ENCODE measurements around the gene GRID1. TPM values are rescaled to one million over a fixed set of nuclear protein-coding genes. Genes with fewer than 3 reads are reported as not detected.

The GRID1 gene
- total RNA-seq, 1 donor from 2014 or later = 0.22 TPM

DNA sequence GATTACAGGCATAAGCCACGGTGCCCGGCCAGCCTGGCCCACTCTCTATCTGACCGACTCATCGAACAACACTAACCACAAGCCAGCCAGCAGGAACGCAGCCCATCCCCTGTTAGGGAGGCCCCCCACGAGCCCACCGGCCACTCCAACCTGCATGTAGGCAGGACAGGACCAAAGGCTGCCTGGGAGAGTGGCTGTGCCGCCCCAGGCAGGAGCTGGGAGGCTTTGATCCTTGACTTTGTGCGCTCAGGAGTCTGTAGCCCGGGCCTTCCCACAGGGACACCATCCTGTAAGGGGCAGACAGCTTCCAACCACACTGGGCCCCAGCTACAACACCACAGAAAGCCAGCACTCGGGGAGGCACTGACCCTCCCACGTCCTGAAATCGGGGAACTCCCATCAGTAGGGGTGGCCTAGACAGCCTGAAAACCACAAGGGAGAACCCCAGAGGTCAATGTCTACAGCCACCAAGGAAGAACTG is 29.4 kb downstream of the GRID1 start:
- H3K9me3 Mint-ChIP-seq (ENCODE audit: low read depth) = no peaks in the 10 kb centered on the region
- H3K27ac Mint-ChIP-seq = no peak overlapping the region
- H3K4me1 Mint-ChIP-seq (ENCODE audit: low read depth) = peaks cover 2% of the 10 kb centered on the region
- no peak overlapping the region for H3K4me3 Mint-ChIP-seq (ENCODE audit: low read depth)
- DNase-seq (ENCODE audit: low spot score, unreplicated experiment) = no peak
- H3K36me3 Mint-ChIP-seq (ENCODE audit: insufficient read depth) = no peaks in the 10 kb centered on the region
- TF ChIP-seq CTCF (IDR thresholded peaks at IDR 0.05; ENCODE audit: unreplicated experiment) = no peak
- H3K27me3 Mint-ChIP-seq = peaks cover 23% of the 10 kb centered on the region

DNA sequence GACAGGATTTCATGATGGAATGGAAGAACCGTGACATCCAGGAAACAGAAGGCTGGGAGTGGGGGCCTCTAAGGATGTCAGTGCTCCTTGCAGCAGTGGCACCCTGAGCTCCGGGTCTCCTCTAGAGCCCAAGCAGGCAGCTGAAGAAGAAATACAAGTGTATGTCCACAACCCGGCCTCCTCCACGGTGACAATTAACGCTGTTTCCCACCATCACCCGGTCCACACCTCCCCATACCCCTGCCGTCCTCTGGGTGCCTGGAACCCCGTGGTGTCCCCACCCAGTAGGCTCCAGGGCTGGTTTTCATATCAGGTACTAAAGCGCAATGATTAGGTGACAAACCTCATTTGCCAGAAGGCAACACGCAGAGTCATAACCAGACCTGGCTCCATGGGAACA is 30.3 kb downstream of the GRID1 start:
- no peak for TF ChIP-seq CTCF (IDR thresholded peaks at IDR 0.05; ENCODE audit: unreplicated experiment)
- H3K4me3 Mint-ChIP-seq (ENCODE audit: low read depth) = no peak overlapping the region
- no peaks in the 10 kb centered on the region for H3K9me3 Mint-ChIP-seq (ENCODE audit: low read depth)
- peaks cover 2% of the 10 kb centered on the region for H3K4me1 Mint-ChIP-seq (ENCODE audit: low read depth)
- no peak overlapping the region for H3K27ac Mint-ChIP-seq
- H3K27me3 Mint-ChIP-seq = peaks cover 23% of the 10 kb centered on the region
- no peaks in the 10 kb centered on the region for H3K36me3 Mint-ChIP-seq (ENCODE audit: insufficient read depth)
- DNase-seq (ENCODE audit: low spot score, unreplicated experiment) = no peak

DNA sequence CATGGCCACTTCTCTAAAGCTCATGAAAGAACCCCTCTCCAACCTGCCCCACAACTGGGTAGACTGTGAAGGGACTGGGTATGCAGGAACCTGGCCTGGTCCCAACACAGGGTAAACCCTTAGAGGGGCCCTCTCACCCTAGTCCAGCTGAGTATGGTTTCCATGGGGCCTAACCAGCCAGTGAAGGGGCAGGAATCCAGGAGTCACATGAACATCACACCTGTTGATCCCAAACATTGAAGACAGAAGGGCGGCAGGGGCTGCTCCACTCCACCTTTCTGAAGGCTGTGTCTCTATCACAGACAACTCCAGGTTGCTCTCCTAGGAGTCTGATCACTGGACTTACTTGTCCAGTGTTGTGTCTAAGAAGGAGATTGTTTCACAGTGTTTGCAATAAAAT is 30.8 kb downstream of the GRID1 start:
- no peaks in the 10 kb centered on the region for H3K9me3 Mint-ChIP-seq (ENCODE audit: low read depth)
- H3K4me3 Mint-ChIP-seq (ENCODE audit: low read depth) = no peak overlapping the region
- H3K4me1 Mint-ChIP-seq (ENCODE audit: low read depth) = peaks cover 2% of the 10 kb centered on the region
- no peak for TF ChIP-seq CTCF (IDR thresholded peaks at IDR 0.05; ENCODE audit: unreplicated experiment)
- H3K36me3 Mint-ChIP-seq (ENCODE audit: insufficient read depth) = no peaks in the 10 kb centered on the region
- no peak overlapping the region for H3K27ac Mint-ChIP-seq
- H3K27me3 Mint-ChIP-seq = peaks cover 20% of the 10 kb centered on the region
- DNase-seq (ENCODE audit: low spot score, unreplicated experiment) = no peak

GRCh38 chr10:86335257-86335656 is 31.3 kb downstream of the GRID1 start:
- no peak for DNase-seq (ENCODE audit: low spot score, unreplicated experiment)
- peaks cover 16% of the 10 kb centered on the region for H3K27me3 Mint-ChIP-seq
- no peaks in the 10 kb centered on the region for H3K36me3 Mint-ChIP-seq (ENCODE audit: insufficient read depth)
- no peaks in the 10 kb centered on the region for H3K4me1 Mint-ChIP-seq (ENCODE audit: low read depth)
- H3K27ac Mint-ChIP-seq = no peak overlapping the region
- H3K4me3 Mint-ChIP-seq (ENCODE audit: low read depth) = no peak overlapping the region
- TF ChIP-seq CTCF (IDR thresholded peaks at IDR 0.05; ENCODE audit: unreplicated experiment) = no peak
- no peaks in the 10 kb centered on the region for H3K9me3 Mint-ChIP-seq (ENCODE audit: low read depth)

DNA sequence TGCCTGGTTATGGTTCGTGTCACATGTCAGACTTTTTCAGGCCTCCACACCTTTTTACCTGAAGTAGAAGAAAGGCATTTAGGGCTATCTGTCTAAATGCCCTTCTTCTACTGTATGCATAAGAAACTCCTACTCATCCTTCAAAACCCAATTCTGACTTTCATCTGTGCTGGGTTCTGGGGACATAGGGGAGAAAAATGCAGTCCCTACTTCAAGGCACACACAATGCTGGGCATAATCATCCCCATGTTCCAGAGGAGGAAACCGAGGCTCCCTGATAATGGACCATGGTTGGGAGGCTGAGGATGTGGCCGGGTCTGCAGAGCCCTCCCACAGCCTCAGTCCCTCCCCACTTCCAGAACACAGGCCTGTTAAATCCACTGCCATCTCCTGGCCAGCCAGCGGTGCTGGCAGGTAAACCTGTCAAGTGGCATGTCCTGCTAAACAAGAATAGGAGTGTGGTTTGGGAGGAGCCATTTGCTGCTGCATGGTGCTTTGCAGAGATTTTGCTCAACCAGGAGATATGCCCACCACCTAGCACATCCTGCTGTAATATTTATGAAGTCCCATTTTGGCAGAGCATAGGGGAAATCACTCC is 32.0 kb downstream of the GRID1 start:
- H3K27ac Mint-ChIP-seq = no peak overlapping the region
- DNase-seq (ENCODE audit: low spot score, unreplicated experiment) = no peak
- peaks cover 14% of the 10 kb centered on the region for H3K27me3 Mint-ChIP-seq
- no peaks in the 10 kb centered on the region for H3K36me3 Mint-ChIP-seq (ENCODE audit: insufficient read depth)
- no peaks in the 10 kb centered on the region for H3K9me3 Mint-ChIP-seq (ENCODE audit: low read depth)
- H3K4me1 Mint-ChIP-seq (ENCODE audit: low read depth) = no peaks in the 10 kb centered on the region
- TF ChIP-seq CTCF (IDR thresholded peaks at IDR 0.05; ENCODE audit: unreplicated experiment) = peak; percentile 34
- H3K4me3 Mint-ChIP-seq (ENCODE audit: low read depth) = no peak overlapping the region

Data from progenitor cell of endocrine pancreas (in vitro differentiated cells).